A673 (cell line): ENCODE measurements around the gene HDAC4.

Experiments used
- EZH2 ChIP-seq: fragments of 200-600 bp; sonication (generic); IDR thresholded peaks from 2 replicates; pipeline ENCODE4 v1.6.1; 2017; ENCODE audit warnings: borderline replicate concordance, low read depth, mild to moderate bottlenecking, mixed read lengths, antibody characterized with exemption, low read length; ENCODE audit not compliant: poor library complexity, severe bottlenecking
- TF ChIP-seq, protein P1 (sequence below): fragments of 300-800, 200-600 bp; sonication (generic); conservative IDR thresholded peaks from 2 replicates; pipeline ENCODE4 v1.5.1; 2017; ENCODE audit warnings: low read depth, mild to moderate bottlenecking, antibody characterized with exemption, low read length, moderate library complexity, mixed read lengths

DNA sequence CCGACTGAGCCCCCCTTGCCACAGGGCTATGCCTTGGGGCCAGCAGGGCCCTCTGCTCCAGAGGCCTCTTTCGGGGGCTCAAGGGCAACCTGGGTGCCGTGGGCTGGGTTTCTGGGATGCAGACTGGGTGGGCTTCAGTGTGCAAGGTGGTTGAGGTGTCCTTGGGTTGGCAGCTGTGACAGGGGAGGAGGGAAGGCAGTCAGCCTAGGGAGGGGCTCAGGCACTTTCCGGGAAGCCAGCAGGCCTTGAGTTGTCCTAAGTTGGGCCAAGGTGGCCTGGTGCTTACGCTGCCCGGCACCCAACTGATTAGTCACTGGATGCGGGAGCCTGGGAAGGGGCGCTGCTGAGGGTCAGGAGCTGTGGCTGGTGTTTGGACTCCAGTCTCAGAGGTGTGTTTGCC lies 353.4 kb downstream of the HDAC4 start:
- no peak for TF ChIP-seq EZH2
- TF ChIP-seq, protein P1, sequence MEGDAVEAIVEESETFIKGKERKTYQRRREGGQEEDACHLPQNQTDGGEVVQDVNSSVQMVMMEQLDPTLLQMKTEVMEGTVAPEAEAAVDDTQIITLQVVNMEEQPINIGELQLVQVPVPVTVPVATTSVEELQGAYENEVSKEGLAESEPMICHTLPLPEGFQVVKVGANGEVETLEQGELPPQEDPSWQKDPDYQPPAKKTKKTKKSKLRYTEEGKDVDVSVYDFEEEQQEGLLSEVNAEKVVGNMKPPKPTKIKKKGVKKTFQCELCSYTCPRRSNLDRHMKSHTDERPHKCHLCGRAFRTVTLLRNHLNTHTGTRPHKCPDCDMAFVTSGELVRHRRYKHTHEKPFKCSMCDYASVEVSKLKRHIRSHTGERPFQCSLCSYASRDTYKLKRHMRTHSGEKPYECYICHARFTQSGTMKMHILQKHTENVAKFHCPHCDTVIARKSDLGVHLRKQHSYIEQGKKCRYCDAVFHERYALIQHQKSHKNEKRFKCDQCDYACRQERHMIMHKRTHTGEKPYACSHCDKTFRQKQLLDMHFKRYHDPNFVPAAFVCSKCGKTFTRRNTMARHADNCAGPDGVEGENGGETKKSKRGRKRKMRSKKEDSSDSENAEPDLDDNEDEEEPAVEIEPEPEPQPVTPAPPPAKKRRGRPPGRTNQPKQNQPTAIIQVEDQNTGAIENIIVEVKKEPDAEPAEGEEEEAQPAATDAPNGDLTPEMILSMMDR: no peak
